Neural crest cell (in vitro differentiated cells): Measurements from ENCODE around the gene PLAAT2. TPM values are rescaled to one million over a fixed set of nuclear protein-coding genes. Genes with fewer than 3 reads are reported as not detected.
A peak's percentile ranks its signal among the peaks of the same experiment; 100 is the strongest.
"Not testable (repeated sequence)": the region's sequence is repeated elsewhere in the genome, so short reads cannot be mapped to it uniquely, and the experiment has no call there.

Experiments
- DNase-seq: peaks from one replicate; pipeline ENCODE4 v3.0.0; 2021; ENCODE audit warnings: low read depth, mixed read lengths, low spot score
- H3K27ac Mint-ChIP-seq: one replicate; pipeline ENCODE4 v1.8.0; 2021; ENCODE audit warnings: mild to moderate bottlenecking, mixed read lengths; ENCODE audit not compliant: unreplicated experiment
- H3K27me3 Mint-ChIP-seq: 2 replicates; pipeline ENCODE4 v1.8.0; 2021; ENCODE audit warnings: low read depth, mild to moderate bottlenecking, mixed read lengths
- H3K36me3 Mint-ChIP-seq: 2 replicates; pipeline ENCODE4 v1.8.0; 2021; ENCODE audit warnings: low read depth, mild to moderate bottlenecking, mixed read lengths
- H3K4me1 Mint-ChIP-seq: 2 replicates; pipeline ENCODE4 v1.8.0; 2021; ENCODE audit warnings: mixed read lengths
- H3K4me3 Mint-ChIP-seq: one replicate; pipeline ENCODE4 v1.8.0; 2021; ENCODE audit warnings: mild to moderate bottlenecking, mixed read lengths
- H3K9me3 Mint-ChIP-seq: 2 replicates; pipeline ENCODE4 v1.8.0; 2021; ENCODE audit warnings: mixed read lengths
- total RNA-seq: library from RNA; stranded (reverse); gene quantifications from 2 replicates; pipeline ENCODE4 v1.2.1, GENCODE V29; 2021
- TF ChIP-seq, protein P1 (sequence below): fragments of 200-600 bp; sonication (generic); conservative IDR thresholded peaks from 2 replicates; pipeline ENCODE4 v1.5.0; 2021; ENCODE audit warnings: antibody characterized with exemption, mild to moderate bottlenecking

The PLAAT2 gene
- total RNA-seq, 1 donor from 2014 or later: not detected

DNA sequence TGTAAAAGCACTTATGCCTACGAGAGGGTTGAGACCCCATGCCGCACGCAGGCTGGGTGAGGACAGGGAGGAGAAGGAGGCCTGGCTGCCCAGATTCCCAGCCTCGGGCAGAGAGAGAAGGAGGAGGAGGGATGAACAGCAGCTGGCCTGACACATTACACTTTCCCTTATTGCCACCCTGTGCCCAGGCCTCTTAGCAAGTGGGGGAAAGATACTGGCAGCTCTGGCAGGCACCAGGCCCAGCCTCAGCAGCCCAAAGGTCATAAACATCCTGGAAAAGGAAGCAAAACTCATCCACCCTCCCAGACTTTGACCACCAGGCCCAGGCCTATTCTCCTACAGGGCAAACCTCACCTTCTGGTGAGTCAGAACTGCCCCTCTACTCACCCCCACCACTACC is 46.4 kb upstream of the PLAAT2 start:
- peaks cover 22% of the 10 kb centered on the region for H3K4me1 Mint-ChIP-seq

GRCh38 chr11:63608353-63609345 is 45.5 kb upstream of the PLAAT2 start:
- H3K4me1 Mint-ChIP-seq: peaks cover 25% of the 10 kb centered on the region
- no peak overlapping the region for H3K4me3 Mint-ChIP-seq
- TF ChIP-seq, protein P1, sequence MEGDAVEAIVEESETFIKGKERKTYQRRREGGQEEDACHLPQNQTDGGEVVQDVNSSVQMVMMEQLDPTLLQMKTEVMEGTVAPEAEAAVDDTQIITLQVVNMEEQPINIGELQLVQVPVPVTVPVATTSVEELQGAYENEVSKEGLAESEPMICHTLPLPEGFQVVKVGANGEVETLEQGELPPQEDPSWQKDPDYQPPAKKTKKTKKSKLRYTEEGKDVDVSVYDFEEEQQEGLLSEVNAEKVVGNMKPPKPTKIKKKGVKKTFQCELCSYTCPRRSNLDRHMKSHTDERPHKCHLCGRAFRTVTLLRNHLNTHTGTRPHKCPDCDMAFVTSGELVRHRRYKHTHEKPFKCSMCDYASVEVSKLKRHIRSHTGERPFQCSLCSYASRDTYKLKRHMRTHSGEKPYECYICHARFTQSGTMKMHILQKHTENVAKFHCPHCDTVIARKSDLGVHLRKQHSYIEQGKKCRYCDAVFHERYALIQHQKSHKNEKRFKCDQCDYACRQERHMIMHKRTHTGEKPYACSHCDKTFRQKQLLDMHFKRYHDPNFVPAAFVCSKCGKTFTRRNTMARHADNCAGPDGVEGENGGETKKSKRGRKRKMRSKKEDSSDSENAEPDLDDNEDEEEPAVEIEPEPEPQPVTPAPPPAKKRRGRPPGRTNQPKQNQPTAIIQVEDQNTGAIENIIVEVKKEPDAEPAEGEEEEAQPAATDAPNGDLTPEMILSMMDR: no peak
- peaks cover 59% of the 10 kb centered on the region for H3K27me3 Mint-ChIP-seq
- no peaks in the 10 kb centered on the region for H3K36me3 Mint-ChIP-seq
- H3K27ac Mint-ChIP-seq: peak overlapping the region; percentile 19
- no peak for DNase-seq
- H3K9me3 Mint-ChIP-seq: no peaks in the 10 kb centered on the region

More for the DNA sequence above, 46.4 kb upstream of the PLAAT2 start:
- TF ChIP-seq, protein P1: no peak
- DNase-seq: no peak
- no peaks in the 10 kb centered on the region for H3K9me3 Mint-ChIP-seq
- no peak overlapping the region for H3K27ac Mint-ChIP-seq
- H3K4me3 Mint-ChIP-seq: no peak overlapping the region
- H3K36me3 Mint-ChIP-seq: no peaks in the 10 kb centered on the region
- peaks cover 67% of the 10 kb centered on the region for H3K27me3 Mint-ChIP-seq

DNA sequence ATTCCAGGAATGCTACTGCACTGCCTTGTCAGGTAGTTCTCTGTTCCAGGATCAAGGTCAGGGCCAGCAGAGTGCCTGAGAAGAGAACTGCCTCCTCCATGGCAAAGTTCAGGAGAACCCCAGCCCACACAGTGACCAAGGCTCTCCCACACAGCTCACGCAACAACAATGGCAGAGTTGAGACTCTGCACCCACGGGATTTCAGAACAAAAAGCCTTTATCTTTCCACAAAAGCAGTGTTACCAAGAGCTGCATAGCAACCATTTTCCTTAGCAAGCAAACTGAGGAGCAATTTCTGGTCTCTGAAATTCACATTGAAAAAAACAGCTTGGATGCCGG is 40.0 kb upstream of the PLAAT2 start:
- H3K4me1 Mint-ChIP-seq: peaks cover 23% of the 10 kb centered on the region
- peak overlapping the region; percentile 35 for H3K4me3 Mint-ChIP-seq
- H3K27ac Mint-ChIP-seq: peak overlapping the region; percentile 64
- peaks cover 5% of the 10 kb centered on the region for H3K27me3 Mint-ChIP-seq
- TF ChIP-seq, protein P1: no peak
- H3K36me3 Mint-ChIP-seq: no peaks in the 10 kb centered on the region
- no peaks in the 10 kb centered on the region for H3K9me3 Mint-ChIP-seq
- DNase-seq: peak; percentile 20

DNA sequence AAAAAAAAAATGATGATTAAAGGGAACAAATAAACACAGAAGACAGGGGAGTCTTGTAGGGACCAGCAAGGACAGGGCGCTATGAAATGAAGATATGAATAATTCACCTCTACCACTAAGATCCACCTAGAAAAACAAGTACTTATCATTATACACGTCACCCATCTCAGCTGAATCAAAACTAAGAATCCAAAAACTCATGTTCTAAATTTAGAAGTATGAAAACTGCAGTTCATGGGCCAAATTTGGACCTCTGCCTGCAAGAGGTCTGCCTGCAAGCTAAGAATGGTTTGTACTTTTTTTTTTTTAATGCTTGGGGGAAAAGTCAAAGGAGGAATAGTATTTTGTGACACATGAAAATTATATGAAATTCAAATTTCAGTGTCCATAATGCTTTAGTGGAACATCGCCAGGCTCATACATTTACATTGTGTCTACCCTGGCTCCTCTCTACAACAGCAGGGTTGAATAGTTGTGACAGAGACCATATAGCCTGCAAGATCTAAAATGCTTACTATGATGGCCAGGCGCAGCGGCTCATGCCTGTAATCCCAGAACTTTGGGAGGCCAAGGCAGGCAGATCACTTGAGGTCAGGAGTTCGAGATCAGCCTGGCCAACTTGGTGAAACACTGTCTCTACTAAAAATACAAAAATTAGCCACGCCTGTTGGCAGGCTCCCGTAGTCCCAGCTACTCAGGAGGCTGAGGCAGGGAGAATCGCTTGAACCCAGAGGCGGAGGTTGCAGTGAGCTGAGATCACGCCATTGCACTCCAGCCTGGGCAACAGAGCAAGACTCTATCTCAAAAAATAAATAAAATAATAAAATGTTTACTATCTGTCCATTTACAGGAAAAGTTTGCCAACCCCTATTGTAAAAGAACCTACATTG is 39.4 kb upstream of the PLAAT2 start:
- not testable (repeated sequence) for H3K36me3 Mint-ChIP-seq, DNase-seq, H3K27me3 Mint-ChIP-seq, H3K9me3 Mint-ChIP-seq, H3K27ac Mint-ChIP-seq
- Mint-ChIP-seq H3K4me1 (peaks cover 23% of the 10 kb centered on the region), H3K4me3 (peak overlapping the region; percentile 35)

DNA sequence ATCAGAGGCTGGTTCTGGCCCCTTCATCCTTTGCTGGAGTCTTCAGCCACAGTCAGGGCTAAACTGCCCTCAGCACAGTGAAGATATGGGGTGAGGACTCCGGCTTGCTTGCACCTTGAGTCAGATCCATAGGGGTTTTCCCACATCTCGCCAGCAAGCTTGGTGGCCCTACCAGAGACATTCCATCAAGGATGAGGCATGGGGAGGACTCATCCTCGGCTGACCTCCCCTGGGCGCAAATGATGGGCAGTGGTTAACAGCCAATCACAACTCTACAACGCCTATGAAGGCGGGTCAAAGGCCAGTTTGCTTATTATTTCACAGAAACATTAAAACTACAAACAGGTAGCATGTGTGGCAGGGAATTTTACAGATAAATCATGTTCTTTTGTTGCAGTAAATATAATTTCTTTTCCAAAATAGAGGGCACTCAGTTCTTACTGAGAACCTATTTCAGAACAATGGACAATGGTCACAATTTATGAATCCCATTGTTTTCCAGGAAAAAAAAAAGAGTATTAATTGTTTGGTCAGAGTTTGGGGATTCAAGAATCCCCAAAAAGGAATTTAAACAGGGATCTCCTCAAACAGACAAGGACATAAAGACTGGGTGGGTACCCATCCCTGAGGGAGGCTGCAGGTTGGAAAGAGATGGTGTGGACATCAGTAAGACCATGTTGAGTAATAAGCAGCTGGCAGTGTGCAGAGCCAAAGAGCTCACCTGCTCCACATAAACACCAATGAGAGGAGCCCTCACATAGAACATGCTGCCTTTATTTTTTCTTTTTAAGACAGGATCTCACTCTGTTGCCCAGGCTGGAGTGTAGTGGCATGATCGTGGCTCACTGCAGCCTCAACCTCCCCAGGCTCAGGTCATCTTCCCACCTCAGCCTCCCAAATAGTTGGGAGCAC is 36.3 kb upstream of the PLAAT2 start:
- H3K36me3 Mint-ChIP-seq: no peaks in the 10 kb centered on the region
- H3K4me3 Mint-ChIP-seq: no peak overlapping the region
- H3K4me1 Mint-ChIP-seq: peaks cover 23% of the 10 kb centered on the region
- no peaks in the 10 kb centered on the region for H3K27me3 Mint-ChIP-seq
- DNase-seq: no peak
- TF ChIP-seq, protein P1: no peak
- H3K27ac Mint-ChIP-seq: no peak overlapping the region
- H3K9me3 Mint-ChIP-seq: no peaks in the 10 kb centered on the region
